GM10266 (cell line): Measurements from ENCODE around the gene TMEM222.

Experiments
- DNase-seq: peaks from one replicate; pipeline ENCODE4 v3.0.0; 2012; ENCODE audit errors: extremely low spot score
- TF ChIP-seq, protein P1 (sequence below): IDR thresholded peaks from 2 replicates; pipeline ENCODE4 v1.5.1; 2012; ENCODE audit warnings: mild to moderate bottlenecking, low read depth; ENCODE audit not compliant: control insufficient read depth, insufficient read depth; ENCODE audit errors: missing control alignments

TMEM222 gene

DNA sequence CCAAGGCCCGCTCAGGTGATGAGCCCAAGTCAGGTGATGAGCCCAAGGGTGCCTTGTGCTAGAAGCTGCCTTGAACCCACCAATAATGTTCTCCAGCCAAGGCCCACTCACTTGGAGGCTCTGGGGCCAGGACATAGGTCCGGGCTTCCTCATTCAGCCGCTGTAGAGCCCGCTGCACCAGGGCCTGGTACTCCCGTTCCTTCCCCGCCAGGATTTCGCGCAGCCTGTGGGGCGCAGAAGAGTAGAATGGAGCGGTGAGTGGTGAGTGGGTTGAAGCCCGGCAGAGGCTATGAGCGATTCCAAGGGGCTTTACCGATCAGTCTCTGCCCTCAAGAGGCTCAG lies 34.3 kb downstream of the TMEM222 start:
- TF ChIP-seq, protein P1, sequence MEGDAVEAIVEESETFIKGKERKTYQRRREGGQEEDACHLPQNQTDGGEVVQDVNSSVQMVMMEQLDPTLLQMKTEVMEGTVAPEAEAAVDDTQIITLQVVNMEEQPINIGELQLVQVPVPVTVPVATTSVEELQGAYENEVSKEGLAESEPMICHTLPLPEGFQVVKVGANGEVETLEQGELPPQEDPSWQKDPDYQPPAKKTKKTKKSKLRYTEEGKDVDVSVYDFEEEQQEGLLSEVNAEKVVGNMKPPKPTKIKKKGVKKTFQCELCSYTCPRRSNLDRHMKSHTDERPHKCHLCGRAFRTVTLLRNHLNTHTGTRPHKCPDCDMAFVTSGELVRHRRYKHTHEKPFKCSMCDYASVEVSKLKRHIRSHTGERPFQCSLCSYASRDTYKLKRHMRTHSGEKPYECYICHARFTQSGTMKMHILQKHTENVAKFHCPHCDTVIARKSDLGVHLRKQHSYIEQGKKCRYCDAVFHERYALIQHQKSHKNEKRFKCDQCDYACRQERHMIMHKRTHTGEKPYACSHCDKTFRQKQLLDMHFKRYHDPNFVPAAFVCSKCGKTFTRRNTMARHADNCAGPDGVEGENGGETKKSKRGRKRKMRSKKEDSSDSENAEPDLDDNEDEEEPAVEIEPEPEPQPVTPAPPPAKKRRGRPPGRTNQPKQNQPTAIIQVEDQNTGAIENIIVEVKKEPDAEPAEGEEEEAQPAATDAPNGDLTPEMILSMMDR = no peak
- DNase-seq = no peak

DNA sequence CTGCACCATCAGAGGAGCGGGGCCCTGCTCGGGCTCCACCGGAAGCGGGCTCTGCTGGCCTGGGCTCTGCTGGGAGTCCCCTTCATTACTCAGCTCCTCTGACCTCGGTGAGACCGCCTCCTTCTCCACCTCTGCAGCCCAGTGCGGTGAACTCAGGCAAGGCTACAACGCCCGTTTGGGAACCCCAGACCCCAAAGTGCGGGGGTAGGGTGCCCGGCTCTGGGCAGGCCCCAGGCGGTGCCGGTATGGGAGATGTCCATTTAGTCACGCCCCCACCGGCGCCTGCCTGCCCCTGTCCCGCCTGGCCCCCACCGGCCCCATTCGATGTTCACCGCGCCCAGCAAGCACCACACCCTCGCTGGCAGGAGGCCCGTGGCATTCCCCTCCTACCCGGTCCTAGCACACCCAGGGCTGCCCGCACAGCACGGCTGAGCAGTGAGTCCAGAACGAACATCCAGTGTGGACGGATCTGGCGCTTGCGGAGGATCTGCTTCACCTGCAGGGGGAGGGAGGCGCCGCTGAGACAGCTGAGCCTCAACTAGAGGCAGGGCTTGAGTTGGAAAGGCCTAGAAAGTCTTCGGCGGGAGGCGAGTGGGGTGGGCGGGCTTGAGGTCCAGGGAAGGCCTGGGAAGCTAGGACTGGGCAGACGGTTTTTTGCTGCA lies 34.8 kb downstream of the TMEM222 start:
- TF ChIP-seq, protein P1 = no peak
- DNase-seq = no peak

DNA sequence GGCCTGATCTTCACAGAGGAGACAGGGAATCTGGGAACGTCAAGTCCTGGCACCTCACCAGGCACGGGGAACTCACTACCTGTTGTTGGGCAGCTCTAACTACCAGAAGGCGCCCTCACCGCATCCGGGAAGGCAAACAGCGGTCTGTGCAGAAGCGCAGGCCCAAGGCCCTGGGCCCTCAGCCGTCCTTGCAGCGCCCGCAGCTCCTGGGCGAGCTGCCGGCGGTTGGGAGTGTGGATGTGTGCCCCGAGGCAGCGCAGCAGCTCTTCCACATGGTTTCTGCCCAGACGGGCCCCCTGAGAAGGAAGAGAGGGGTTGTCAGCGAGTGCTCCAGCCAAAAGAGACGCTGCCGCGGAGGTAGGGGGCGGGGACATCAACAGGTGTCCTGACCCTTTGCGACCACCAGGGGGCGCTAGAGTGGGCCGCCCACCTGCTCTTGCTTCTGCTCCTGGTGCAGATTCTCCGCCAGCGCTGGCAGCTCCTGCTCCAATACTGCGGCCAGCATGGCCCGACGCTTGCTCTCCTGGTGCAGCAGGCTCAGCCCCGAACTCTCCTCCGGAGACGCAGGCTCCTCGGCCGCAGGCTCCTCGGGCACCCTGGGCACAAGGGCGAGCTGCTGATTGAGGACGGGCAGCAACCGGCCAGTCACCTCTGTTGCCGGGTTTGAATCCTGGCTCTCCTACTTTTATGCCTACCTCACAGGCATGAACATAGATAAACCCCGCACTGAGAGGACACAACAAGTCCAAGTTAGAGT lies 35.5 kb downstream of the TMEM222 start:
- DNase-seq = peak; percentile 97
- TF ChIP-seq, protein P1 = peak; percentile 91

DNA sequence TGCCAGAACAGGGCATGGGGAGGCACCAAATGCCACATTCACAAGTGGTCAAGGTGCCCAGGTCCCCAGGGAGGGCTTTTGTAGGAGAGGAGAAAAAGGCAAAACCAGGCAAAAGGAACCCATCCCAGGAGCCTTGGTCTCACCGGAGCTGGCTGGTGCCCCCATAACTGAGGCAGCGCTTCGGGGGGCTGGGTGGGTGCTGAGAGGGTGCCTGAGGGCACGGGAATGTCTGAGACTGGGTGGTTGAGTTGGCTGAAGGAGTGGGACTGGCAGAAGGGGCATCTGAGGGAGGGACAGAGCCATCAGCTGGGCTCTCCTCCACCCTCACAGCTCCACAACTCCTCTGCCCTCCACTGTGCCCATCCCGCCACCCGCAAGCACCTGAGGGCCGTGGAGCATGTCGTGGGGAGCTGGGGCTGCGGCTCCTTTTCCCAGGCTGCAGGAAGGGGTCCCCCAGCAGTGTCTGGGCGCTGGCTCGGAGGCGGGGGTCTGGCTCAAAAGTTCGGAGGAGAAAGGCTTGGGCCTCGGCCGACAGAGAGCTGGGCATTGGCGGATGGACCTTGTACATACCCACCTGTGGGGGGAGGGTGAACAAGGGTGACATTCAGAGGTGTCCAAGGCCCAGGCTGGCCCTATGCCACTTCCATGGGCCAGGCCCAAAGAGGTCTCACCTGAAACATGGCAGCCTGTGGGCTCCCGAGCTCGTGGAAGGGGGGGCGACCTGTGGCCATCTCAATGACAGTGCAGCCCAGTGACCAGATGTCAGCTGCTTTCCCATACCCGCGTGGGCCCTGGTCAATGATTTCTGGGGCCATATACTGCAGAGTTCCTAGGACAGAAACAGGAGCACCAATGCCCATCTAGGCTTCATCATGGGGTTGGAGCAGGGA lies 36.3 kb downstream of the TMEM222 start:
- TF ChIP-seq, protein P1 = no peak

DNA sequence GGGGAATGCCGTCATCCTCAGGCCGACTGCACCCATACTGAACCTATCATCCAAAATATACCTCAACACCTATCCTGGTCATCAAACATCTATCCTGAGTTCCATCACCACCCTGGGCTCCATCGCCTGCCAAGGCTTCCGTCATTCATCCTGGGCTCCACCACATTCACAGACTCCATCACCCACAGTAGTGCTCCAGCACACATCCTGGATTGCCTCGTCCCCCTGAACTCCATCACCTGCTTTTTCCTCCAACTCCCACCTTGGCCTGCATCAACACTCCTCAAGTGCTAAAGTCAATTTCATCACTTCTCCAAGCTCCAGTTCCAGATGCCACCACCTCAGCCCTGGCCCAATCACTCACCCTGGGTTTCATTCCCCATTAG lies 37.0 kb downstream of the TMEM222 start:
- no peak for DNase-seq
- TF ChIP-seq, protein P1 = no peak

More for the DNA sequence above, 36.3 kb downstream of the TMEM222 start:
- no peak for DNase-seq

DNA sequence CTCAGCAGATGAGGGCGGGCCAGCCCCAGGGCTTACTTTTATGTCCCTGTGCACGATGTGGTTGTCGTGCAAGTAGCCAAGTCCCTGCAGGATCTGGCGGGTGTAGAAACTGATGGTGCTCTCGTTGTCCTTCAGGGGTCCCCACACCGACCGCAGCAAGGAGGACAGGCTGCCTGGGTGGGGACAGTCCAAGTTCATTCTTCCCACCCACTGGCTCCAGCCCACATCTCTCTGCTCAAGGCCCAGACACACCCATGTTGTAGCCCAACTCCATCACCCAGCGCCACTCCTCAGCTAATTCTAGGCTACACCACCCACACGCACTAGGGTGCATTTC lies 37.8 kb downstream of the TMEM222 start:
- TF ChIP-seq, protein P1 = no peak
- no peak for DNase-seq
